SJCRH30 (cell line): ENCODE data around the gene MLN. TPM values are rescaled to one million over a fixed set of nuclear protein-coding genes. Genes with fewer than 3 reads are reported as not detected.

Experiments used
- DNase-seq, 2 experiments: peaks; one replicate each; pipeline ENCODE4 v3.0.0-alpha.2; 2015 to 2020
- H3K27ac ChIP-seq: fragments of 250-450 bp; sonication (Bioruptor Pico); 2 replicates; pipeline ENCODE4 v1.5.1; 2020; ENCODE audit warnings: mild to moderate bottlenecking, moderate library complexity
- H3K27me3 ChIP-seq: fragments of 250-450 bp; sonication (Bioruptor Pico); 2 replicates; pipeline ENCODE4 v1.5.1; 2020; ENCODE audit warnings: mild to moderate bottlenecking, moderate library complexity
- H3K36me3 ChIP-seq: fragments of 250-450 bp; sonication (Bioruptor Pico); 2 replicates; pipeline ENCODE4 v1.5.1; 2020; ENCODE audit warnings: mild to moderate bottlenecking, moderate library complexity
- H3K4me1 ChIP-seq: fragments of 250-450 bp; sonication (Bioruptor Pico); 2 replicates; pipeline ENCODE4 v1.5.1; 2020; ENCODE audit warnings: mild to moderate bottlenecking, moderate library complexity
- H3K4me3 ChIP-seq: fragments of 250-450 bp; sonication (Bioruptor Pico); 2 replicates; pipeline ENCODE4 v1.5.1; 2020; ENCODE audit warnings: mild to moderate bottlenecking, moderate library complexity
- H3K9me3 ChIP-seq: fragments of 250-450 bp; sonication (Bioruptor Pico); replicated peaks from 2 replicates; pipeline ENCODE4 v1.5.1; 2020; ENCODE audit warnings: mild to moderate bottlenecking, moderate library complexity
- total RNA-seq: library from RNA; depleted of rRNA; stranded (reverse); fragments of >200 nt; shearing (Covaris generic); gene quantifications from 2 replicates; pipeline ENCODE4 v1.2.3, GENCODE V29; 2014; rRNA removed

MLN gene, protein sequence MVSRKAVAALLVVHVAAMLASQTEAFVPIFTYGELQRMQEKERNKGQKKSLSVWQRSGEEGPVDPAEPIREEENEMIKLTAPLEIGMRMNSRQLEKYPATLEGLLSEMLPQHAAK
- total RNA-seq = not detected in 2 replicates

DNA sequence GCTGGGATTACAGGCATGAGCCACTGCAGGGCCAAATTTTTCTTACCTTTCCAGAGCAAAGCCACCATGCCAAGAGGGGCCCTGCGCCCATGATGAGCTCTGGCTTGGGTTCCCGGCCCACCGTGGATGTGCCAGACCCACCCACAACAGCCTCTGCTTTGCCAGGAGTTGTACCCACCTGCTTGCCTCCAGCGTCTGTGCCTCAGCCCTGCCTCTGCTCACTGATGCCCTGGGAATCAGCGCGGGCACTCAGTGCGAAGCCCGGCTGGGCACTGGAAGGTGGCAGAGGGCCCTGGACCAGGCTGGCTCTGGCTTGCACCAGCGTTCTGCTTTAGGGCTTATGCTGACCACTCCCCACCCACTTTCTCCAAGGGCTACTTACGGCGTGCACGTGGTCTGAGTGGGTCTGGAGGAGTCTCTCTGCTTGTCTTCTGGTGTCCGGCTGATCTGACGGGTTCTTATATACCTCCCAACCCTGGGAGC, at the start of gene MLN:
MLN (minus strand) TSS at position 433 of the 483 bp plus-strand sequence. CDS start 2,840 bp downstream, outside the sequence.
- Histone ChIP-seq H3K27ac (no peak within 1 kb of the TSS), H3K36me3 (no peaks in the 10 kb centered on the region), H3K27me3 (no peaks in the 10 kb centered on the region), H3K4me1 (peaks cover 12% of the 10 kb centered on the region), H3K9me3 (no peaks in the 10 kb centered on the region), H3K4me3 (no peak within 1 kb of the TSS)
- no peak for DNase-seq

DNA sequence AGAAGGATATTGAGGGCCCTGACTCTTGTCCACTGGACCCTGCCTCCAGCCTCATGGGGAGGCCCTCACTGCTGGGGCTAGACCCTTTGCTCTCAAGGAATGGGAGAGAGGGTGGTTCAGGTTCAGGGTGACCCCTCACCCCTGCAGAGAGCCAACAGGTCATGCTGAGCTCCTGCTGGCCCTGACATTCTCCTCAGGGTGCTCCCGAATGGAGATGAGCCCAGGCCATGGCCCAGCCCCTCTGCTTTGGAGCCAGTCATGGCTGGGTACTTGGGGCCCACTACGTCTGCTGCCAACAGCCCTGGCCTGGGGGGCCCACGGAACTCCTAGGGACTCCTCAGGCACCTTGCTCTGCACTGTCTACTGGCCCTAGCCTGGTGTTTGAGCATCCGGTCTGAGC, 49.2 kb upstream of the MLN start:
- H3K4me1 ChIP-seq = peaks cover 15% of the 10 kb centered on the region
- no peaks in the 10 kb centered on the region for H3K36me3 ChIP-seq
- peaks cover 22% of the 10 kb centered on the region for H3K27me3 ChIP-seq
- H3K9me3 ChIP-seq = no peaks in the 10 kb centered on the region
- H3K27ac ChIP-seq = no peak overlapping the region
- H3K4me3 ChIP-seq = no peak overlapping the region
- no peak for DNase-seq

DNA sequence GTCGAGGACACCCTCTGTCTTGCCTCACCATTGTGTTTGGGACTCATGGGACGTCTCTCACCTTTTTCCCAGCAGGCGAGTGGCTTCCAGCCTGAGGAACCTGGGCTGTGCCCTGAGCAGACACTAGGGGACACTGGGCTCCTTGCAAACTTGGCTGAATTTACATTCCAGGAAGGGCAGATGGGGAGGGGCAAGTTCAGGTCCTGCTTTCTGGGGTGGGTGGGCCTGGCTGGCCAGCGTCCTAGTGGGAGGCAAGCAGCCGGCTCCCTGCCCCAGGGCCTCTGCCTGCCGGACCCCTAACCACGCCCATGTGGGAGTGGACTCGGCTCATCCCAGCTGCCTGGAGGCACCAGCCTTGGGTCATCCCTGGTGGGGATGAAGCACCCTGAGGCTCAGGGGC, 48.2 kb upstream of the MLN start:
- peak; percentile 63 to 64 for DNase-seq
- H3K27me3 ChIP-seq = peaks cover 25% of the 10 kb centered on the region

DNA sequence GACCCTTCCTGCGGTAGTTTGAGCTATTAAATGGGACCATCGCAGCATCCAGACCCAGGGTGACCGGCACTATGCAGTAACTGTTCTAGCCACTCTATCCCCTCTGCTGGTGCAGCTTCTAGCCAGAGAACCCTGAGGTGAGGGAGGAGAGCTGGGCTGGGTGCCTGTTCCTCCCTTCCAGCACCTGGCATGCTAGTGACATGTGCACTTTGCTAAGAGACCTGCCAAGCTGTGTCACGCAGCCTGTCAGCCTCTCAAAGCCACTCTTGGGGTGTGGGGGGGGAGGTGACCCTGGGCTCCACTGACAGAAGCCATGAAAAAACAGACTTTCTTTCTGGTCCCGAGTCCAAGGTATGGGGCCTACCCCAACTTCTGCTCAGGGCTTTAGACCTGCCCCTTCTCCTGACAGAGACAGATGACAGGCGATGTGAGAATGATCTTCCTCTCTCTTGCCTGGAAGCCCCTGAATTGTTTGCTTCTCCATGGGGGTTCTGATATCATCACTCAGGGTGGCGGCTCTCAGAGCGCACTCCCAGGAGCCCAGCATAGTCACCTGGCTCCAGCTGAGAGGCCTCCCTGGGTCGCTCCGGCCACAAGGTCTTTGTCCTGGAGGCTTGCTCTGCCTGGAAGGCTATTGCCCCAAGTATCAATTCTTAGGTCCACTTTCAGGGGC, 47.2 kb upstream of the MLN start:
- H3K4me1 ChIP-seq = peaks cover 12% of the 10 kb centered on the region
- DNase-seq = no peak
- H3K9me3 ChIP-seq = no peaks in the 10 kb centered on the region
- H3K27me3 ChIP-seq = peaks cover 21% of the 10 kb centered on the region
- no peak overlapping the region for H3K4me3 ChIP-seq
- no peaks in the 10 kb centered on the region for H3K36me3 ChIP-seq
- no peak overlapping the region for H3K27ac ChIP-seq

More for the DNA sequence above, 48.2 kb upstream of the MLN start:
- Histone ChIP-seq H3K4me1 (peaks cover 12% of the 10 kb centered on the region), H3K9me3 (no peaks in the 10 kb centered on the region), H3K36me3 (no peaks in the 10 kb centered on the region), H3K27ac (no peak overlapping the region), H3K4me3 (no peak overlapping the region)

DNA sequence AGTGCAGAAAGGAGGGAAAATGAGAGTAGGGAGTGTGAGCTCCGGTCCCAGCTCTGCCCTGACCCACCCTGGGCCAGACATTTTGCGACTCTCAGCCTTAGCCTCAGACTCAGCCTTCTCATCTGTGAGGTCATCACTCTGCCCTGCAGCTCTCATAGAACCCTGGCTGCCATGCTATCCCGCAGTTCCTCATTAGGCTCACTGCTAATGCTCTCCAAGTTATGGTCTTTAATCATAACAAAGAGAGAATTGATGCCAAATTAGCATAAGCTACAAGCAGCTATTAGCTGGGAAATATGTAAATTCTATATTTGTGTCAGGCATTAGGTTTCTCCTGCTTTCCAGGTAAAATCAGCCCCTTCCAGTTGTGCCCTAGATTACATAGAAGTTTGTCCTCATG, 46.5 kb upstream of the MLN start:
- H3K9me3 ChIP-seq = no peaks in the 10 kb centered on the region
- H3K4me1 ChIP-seq = peaks cover 12% of the 10 kb centered on the region
- no peaks in the 10 kb centered on the region for H3K36me3 ChIP-seq
- H3K27me3 ChIP-seq = peaks cover 14% of the 10 kb centered on the region
- no peak for DNase-seq
- no peak overlapping the region for H3K4me3 ChIP-seq
- H3K27ac ChIP-seq = no peak overlapping the region

DNA sequence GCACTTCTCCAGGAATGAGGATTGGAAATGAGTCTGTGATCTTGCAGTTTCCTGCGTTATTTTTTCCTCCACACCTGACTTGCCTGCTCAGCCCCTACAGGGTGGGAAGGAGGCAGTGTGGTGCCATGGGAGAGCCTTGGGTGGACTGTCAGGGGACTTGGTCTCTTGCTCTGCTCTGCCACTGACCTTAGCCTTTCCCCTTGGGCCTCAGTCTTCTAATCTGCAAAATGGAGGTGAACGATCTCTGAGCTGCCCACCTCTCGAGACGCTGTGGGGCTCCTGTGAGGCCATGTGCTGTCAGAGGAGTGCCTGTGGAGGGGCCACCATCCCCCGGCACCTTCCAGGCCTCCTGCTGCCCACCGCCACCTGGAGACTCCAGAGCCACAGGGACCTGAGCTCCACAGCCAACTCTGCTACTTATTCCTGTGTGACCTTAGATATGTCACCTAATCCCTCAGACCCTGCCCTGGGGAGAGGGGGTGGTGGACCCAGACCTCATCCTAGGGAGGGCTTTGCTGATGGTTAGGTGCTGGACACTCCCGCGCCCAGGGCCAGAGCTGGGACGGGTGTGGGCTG, 45.8 kb upstream of the MLN start:
- no peaks in the 10 kb centered on the region for H3K9me3 ChIP-seq
- no peaks in the 10 kb centered on the region for H3K36me3 ChIP-seq
- no peak for DNase-seq
- H3K4me1 ChIP-seq = peaks cover 5% of the 10 kb centered on the region
- H3K27me3 ChIP-seq = peaks cover 8% of the 10 kb centered on the region; the same call in 1 of the 2 replicates
- H3K27ac ChIP-seq = no peak overlapping the region
- H3K4me3 ChIP-seq = no peak overlapping the region

DNA sequence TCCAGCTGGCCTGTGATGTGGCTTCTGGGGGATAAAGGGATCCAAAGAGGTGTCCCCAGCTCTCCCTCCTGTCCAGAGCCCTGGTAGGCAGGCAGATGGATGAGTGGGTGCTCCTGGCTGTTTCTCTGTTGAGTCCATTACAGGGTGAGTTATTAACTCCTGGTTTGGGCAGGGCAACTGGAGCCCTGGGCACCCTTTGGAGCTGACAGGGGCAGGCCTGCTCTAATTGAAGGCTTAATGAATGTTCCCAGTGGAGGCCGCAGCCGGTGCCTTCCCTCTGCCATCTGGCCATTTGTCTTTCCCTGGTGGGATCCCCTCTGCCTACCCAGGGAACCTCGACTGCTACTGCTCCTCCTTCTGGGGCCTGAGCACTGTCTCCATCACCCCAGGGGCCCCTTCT, 44.7 kb upstream of the MLN start:
- Histone ChIP-seq H3K4me1 (no peaks in the 10 kb centered on the region), H3K4me3 (no peak overlapping the region), H3K27me3 (peaks cover 3% of the 10 kb centered on the region; the same call in 1 of the 2 replicates), H3K9me3 (no peaks in the 10 kb centered on the region), H3K27ac (no peak overlapping the region), H3K36me3 (no peaks in the 10 kb centered on the region)
- no peak for DNase-seq

DNA sequence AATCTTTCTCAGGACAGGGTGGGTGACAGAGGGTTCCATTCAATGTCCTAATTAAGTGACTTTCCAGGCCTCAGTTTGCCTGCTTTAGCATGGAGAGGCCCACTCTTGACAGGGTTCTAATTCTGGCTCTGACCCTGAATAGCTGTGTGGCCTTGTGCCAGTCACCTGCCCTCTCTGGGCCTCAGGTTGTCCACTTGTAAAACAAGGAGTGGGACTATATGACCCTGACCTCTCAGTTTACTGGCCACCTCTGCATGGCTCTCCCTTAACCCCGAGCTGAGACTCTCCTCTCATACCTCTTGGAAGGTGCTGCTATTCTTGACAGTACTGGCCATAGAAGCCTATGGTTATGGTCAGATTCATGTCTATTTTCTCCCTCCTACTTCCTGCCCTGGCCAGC, 44.1 kb upstream of the MLN start:
- Histone ChIP-seq H3K4me3 (no peak overlapping the region), H3K4me1 (no peaks in the 10 kb centered on the region), H3K9me3 (no peaks in the 10 kb centered on the region), H3K36me3 (no peaks in the 10 kb centered on the region), H3K27me3 (peaks cover 3% of the 10 kb centered on the region; the same call in 1 of the 2 replicates), H3K27ac (no peak overlapping the region)
- DNase-seq = no peak

DNA sequence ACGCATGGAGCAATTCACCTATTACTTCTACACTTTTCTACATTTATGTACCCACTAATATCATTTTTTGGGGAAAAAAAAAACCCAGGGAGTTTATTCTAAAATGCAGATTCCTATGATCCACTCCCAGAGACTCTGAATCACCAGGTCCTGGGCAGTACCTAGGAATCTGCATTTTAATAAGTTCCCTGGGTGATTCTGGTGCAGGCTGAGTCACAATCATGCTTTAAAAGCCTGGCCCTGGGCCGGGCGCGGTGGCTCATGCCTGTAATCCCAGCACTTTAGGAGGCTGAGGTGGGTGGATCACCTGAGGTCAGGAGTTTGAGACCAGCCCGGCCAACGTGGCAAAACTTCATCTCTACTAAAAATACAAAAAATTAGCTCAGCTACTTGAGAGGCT, 43.3 kb upstream of the MLN start:
- Histone ChIP-seq H3K27me3 (peaks cover 3% of the 10 kb centered on the region; the same call in 1 of the 2 replicates), H3K36me3 (no peaks in the 10 kb centered on the region), H3K27ac (no peak overlapping the region), H3K4me1 (no peaks in the 10 kb centered on the region), H3K4me3 (no peak overlapping the region), H3K9me3 (no peaks in the 10 kb centered on the region)
- no peak for DNase-seq

DNA sequence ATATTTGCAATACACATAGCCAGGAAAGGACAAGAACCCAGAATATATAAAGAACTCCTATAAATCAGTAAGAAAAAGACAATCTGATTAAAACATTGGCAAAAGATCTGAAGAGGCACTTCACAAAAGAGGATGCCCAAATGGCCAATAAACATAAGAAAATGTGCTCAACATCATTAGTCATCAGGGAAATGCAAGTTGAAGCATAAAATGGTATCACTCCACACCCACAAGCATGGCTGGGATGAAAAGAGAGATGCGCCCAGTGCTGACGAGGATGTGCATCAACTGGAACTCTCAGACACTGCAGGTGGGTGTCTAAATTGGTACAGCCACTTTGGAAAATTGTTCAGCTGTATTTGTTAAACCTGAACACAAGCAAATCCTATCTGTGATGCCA, 42.4 kb upstream of the MLN start:
- no peak for DNase-seq
- Histone ChIP-seq H3K4me3 (no peak overlapping the region), H3K36me3 (no peaks in the 10 kb centered on the region), H3K27me3 (peaks cover 3% of the 10 kb centered on the region; the same call in 1 of the 2 replicates), H3K4me1 (peaks cover 2% of the 10 kb centered on the region), H3K9me3 (no peaks in the 10 kb centered on the region), H3K27ac (no peak overlapping the region)

DNA sequence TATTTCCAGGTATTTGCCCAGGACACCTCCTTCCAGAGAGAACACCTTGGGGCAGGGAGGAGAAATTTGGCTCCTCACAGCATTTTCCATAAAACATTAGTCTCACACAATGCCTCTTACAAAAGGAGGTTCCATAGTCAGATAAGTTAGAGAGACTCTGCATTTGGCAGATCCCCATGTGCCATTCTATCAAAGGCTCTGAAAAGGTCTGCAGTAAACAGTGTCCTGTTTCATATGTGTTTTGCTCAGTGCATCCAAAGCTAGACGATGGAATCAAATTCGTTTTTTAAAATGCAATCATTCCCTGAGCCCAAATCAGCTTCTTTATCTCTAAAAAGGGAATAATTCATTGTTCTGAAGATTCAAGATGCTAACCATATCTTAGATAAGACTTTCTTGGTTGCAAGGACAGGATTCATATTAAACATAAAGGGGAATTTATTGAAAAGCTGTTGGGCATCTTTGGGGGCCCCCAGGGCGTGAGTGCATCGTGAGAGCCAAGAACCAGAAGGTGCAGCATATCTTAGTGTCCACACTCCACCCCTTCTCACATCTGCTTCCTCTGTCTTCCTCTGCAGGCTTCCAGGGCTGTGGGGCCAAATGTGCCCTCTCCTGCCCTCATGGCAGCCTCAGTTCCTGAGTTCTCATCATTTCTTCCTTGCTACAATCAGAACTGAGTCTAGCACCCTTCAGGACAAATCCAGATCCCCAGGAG, 41.4 kb upstream of the MLN start:
- Histone ChIP-seq H3K36me3 (no peaks in the 10 kb centered on the region), H3K9me3 (no peaks in the 10 kb centered on the region), H3K4me1 (peaks cover 12% of the 10 kb centered on the region), H3K4me3 (no peak overlapping the region), H3K27me3 (peaks cover 3% of the 10 kb centered on the region; the same call in 1 of the 2 replicates), H3K27ac (no peak overlapping the region)
- no peak for DNase-seq

DNA sequence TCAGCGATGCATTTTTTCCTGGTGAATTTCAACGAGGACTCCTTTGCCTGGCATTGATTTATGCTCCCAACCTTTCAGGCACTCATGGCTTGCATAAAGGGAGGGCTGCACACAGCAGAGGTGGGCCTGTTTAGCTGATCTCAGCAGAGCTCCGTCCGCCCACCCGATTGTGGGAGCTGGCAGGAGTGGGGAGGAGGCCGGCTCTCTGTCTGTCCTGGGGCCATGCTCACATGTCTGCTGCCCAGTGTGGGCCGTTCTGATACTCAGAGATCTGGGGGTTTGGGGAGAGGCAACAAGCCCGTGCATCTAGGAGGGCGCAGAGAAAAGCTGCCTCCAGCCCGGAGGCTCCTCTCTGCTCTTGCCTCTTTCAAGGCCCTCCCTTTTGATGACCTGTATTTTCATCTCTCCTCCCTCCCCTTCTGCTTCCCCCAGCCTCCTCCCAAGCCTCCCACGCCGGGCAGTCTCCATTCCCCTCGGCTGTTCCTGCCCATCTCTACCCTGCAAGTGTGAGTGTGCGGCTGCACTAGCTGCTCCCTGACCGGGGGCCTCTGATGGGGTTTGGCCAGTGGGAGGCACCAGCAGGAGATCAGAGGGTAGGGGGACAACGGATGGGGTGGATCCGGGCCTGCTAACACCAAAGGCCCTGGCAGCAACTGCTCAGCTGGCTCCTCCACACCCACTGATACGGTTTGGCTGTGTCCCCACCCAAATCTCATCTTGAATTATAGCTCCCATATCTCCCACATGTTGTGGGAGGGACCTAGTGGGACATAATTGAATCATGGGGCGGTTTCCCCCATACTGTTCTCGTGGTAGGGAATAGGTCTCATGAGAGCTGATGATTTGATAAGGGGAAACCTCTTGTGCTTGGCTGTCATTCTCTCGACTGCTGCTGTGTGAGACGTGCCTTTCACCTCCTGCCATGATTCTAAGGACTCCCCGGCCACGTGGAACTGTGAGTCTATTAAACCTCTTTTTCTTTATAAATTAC, 39.6 kb upstream of the MLN start:
- Histone ChIP-seq H3K27me3 (peaks cover 3% of the 10 kb centered on the region; the same call in 1 of the 2 replicates), H3K9me3 (no peaks in the 10 kb centered on the region), H3K4me1 (peaks cover 30% of the 10 kb centered on the region), H3K36me3 (no peaks in the 10 kb centered on the region), H3K27ac (no peak overlapping the region), H3K4me3 (no peak overlapping the region)
- DNase-seq = peak in 1 of 2 experiments; percentile 13

DNA sequence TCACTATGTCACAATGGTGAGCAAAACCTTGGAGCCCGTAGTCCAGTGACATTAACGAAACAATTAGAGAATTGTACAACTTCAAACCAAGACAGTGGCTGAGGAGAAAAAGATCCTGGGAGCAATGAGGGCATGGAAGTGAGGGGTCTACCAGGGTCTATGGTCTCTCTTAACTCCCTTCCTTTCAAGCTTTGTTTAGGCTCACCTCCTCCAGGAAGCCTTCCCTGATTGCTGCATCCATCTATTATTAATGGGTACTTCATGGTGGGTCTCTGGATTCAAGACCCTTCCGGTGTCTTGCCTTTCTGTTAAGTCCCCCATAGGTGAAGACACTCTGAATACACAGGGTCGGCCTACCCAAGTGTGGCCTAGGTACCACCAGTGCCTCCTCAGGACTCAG, 38.1 kb upstream of the MLN start:
- Histone ChIP-seq H3K4me3 (no peak overlapping the region), H3K27ac (no peak overlapping the region), H3K27me3 (no peaks in the 10 kb centered on the region), H3K9me3 (no peaks in the 10 kb centered on the region), H3K36me3 (no peaks in the 10 kb centered on the region), H3K4me1 (peaks cover 35% of the 10 kb centered on the region)
- DNase-seq = no peak

DNA sequence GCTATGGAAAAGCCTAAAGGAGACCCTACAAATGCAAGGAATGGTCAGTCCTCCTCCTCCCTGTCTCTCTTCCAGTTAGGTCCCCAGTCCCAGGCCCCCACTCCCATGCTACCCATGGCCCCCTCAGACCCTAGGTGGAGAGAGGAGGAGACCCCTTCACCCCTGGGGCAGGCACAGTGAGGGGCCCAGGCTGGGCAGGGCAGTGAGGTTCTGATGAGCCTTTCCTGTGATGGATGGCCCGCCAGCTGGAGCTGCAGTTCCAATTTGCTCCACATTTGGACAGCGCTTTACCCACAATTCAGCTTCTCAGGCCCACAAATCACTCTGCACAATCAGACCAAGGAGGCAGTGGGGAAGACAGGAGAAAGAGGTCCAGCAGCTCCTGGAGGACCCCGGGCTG, 37.3 kb upstream of the MLN start:
- no peak for DNase-seq
- H3K27me3 ChIP-seq = no peaks in the 10 kb centered on the region
- peaks cover 35% of the 10 kb centered on the region for H3K4me1 ChIP-seq
- no peaks in the 10 kb centered on the region for H3K9me3 ChIP-seq
- H3K4me3 ChIP-seq = no peak overlapping the region
- H3K27ac ChIP-seq = no peak overlapping the region; the same call in 1 of the 2 replicates
- no peaks in the 10 kb centered on the region for H3K36me3 ChIP-seq
